SKM-1 treated with dmso at 0.1 percent for 144 hours (cell line): ENCODE measurements around the gene ESRRG.

ENCODE experiments used
- DNase-seq: peaks from one replicate; lab custom pipeline; 2025; ENCODE audit not compliant: unreplicated experiment; lab: John Stamatoyannopoulos, UW

The ESRRG gene

DNA sequence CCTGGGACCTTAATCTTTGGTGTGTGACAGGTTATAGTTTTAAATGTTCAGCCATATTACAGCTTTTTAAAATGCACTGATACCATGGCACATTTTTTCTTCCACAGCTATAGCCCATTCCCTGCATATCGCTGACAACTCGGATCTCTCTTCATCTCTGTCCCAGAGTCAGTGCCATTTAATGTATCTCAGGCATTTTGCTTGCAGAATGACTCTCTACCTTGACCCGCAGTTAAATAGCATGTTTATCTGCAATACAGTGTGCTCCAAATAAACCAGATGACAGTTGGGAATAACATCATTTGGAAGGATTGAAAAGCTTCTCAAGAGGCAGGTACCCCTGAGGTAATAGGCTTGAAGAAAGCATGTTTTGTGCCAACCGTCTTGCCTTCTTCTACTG is 200.2 kb downstream of the ESRRG start:
- DNase-seq: no peak

DNA sequence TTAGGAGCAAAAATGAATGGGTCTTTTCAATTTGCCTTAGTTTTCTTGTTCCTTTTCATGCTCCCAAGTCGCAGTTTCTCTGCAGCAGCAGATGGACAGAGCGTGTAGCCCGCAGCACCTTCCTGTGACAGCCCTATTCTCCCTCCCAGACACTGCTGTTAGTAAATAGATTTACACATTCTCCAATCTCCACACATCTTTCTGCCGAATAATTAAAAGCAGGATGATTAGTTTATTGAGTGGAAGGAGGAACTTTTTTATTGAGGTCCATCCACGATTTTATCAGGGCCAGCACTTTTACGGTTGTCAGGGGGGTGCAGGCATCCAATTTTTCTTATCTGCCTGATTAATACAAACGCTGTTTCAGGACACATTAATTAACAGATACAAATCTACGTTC is 201.8 kb downstream of the ESRRG start:
- DNase-seq: no peak

DNA sequence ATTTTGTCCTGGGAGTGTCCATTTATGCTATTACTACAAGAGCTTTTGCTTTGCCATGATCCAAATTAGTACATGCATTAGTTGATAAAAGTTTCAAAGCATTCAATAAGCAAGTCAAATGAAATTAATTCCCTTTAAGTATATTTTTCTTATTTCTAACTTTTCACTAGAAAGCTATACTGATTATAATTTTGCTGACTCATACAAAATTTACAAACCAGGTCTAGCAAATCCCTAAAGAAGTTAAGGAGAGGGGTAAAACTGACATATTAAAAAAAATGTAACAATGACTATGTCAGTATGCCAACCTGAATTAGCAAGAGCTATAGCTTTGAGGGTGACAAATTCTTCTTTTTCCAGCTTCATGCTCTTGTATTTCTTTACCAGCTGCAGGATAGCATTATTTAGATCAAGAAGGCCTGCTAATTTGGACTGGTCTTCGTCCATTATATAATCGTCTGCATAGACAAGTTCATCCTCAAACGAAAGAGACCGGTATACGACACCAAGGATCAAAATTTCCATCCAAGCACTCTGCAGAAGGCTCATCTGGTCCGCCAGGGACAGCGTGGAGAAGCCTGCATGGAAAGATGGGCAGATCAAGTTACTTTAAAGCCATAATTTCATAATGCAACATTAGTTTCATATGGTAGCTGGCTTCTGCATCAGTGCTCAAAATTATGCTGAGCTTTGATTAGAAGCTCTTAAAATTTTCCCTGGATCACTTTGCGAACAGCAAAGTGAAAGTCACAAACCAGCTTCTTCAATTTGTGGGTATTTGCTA is 204.2 kb downstream of the ESRRG start:
- no peak for DNase-seq

DNA sequence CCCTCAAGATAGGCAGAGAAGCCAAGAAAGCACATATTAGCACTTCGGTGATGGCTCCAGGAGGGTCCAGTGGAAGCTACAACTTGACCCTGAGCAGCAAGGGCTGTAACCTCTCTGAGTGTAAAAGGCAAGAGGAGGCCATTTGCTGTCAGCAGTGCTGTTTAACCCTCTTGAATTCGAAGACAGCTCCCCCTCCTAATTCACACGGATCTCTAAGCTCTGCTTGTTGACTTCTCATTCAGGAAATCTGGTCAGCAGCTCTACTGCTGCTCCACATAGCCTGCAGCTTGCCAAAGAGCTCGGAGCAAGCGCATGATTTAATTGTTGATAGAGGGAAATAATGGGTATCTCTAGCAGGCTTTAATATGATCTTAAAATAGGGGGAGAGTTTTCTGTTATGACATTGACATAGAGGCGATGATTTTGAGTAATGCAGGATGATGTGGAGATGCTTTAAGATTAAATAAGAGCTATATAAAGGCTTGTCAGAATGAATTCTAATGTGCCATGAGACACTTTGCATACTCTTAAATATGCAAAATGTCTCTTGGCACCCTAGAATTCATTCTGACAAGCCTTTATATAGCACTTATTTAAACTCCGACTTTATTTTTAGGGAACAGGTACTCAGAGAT is 220.6 kb downstream of the ESRRG start:
- DNase-seq: no peak

DNA sequence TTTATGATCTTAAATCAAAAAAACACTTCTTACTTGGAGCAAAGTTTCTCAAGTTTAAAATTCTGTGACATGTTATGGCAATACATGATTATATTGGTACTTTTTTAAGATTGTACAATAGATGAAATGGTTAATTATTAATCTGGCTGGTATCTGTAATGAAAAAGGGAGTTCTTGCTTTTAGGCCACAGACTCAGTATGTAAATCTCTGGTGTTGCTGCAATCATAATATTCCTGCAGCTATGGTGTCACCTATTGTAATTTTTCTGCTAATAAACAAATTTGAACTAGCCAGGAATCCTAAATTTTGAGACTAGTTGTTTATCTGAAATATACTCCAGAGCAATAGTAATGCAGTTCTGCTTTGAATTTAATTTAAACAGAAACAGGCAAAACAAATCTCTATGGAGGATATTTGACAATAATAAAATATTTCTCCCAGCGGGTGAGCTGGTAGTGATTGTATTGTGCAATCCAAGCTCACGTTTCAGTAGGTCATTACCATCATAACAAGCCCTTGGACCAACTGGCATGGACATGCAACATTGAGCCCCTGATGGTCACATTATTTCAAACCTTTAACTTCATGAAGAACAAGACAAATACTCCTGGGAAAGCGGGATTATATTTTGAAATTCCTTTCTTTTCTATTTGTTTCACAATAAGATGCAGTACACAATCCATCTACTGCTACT is 222.8 kb downstream of the ESRRG start:
- no peak for DNase-seq

DNA sequence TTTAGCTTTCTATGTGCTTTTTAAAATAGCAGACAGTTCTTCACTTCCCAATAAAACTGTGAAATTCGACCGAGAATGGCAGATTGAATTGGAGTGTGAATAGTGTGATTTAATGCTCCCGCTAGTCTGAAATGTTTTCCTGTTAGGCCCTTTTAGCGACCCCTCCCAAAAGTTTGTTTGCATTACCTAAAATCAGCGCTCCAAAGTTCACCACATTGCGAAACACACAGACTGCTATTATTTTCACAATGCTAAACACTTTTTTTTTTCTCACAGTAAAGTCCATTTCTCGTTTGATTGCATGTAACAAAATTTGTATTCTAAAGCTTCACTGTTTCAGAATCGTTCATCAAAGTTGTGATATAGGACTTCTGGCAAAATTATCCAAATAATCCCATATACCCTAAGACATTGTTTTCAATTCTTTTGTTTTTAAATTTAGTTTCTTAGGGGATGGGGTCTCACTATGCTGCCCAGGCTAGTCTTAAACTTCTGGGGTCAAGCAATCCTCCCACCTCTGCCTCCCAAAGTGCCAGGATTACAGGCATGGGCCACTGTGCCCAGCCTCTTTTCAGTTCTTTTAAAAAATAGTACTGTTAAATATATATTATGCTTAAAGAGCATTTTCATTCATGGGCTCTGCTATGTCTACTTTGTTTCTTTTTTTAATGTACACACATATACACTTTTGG is 223.5 kb downstream of the ESRRG start:
- no peak for DNase-seq

DNA sequence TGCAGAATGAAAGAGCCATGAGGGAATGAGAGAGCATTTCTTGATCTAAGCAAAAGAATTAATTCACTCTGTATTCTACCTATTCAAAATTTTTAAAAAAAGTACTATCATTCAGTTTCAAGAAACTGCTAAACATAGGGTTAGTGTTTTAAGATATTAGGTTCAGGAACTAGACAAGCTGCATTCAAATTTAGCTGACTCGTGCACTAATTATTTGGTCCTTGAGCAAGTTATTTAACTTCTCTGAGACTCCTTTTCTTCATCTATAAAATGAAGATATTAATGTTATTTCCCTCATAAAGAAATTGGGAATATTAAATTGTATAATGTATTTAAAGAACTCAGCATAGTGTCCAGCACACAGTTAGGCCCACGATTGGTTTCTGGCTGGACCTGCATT is 225.0 kb downstream of the ESRRG start:
- no peak for DNase-seq

DNA sequence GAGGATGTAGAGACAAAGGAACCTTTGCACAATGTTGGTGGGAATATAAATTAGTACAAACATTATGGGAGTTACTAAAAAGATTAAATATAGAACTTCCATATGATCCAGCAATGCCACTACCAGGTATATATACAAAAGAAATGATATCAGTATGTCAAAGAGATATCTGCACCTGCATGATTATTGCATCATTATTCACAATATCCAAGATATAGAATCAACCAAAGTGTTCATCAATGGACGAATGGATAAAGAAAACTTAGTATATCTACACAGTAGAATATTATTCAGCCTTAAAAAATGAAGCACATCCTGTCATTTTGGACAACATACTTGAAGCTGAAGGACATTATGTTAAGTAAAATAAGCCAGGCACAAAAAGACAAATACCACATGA is 238.2 kb downstream of the ESRRG start:
- no peak for DNase-seq

DNA sequence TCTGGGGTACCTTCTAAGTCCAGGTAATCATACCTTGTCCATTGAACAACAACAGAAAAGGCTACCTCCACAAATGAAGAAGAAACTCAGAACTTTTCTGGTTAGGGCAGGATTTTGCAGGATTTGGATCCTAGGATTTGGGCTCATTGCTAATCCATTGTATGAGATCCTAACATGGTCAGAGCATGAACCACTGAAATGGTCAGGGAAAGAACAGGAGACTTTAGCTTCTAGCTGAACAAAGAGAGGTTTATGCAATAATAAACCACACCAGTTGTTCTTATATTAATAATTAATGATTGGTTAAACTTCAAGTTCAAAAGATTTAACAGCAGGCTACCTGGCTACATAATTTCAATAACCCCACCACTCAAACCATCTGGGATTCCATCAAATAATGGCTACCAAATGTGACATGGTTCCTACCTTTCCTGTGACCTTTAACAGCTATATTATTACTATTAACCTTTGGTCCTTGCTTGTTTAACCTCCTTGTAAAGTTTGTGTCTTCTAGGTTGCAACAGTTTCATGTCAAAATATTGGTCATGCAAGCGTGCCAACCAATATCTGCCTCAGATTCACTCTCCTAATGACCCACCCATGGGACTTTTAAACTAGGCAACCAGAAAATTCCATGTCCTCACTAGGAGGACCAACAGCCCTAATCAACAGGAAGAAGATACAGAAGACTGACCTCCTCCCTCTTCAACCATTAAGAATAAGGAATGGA is 239.4 kb downstream of the ESRRG start:
- DNase-seq: no peak

DNA sequence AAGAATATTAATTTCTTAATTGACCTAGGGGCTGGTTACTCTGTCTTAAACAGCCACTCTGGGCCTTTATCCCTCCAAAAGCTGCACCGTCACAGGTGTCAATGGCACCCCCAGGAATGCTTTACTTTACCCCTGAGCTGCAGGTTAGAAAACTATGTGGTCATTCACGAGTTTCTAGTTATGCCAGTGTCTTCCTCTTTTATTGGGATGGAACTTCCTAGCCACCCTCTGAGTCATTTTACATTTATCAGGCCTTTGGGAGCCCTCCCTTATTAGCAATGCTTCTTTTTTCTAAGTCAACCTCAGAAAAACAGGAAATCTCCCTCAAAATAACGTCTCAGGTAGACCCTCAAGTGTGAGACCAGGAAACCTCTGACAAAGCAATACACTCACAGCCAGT is 240.6 kb downstream of the ESRRG start:
- no peak for DNase-seq

DNA sequence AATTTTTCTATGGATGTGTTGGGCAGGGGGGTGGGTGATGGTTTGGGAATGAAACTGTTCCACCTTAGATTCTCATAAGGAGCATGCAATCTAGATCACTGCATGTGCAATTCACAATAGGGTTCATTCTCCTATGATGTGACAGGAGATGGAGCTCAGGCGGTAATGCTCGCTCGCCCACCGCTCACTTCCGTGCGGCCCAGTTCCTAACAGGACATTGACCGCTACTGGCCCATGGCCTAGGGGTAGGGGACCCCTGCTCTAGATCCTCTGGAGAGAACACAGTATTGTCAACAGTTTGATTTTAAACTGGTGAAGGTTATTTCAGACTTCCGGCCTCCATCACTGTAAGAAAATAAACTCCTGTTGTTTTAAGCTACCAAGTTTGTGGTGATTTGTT is 245.0 kb downstream of the ESRRG start:
- DNase-seq: no peak

DNA sequence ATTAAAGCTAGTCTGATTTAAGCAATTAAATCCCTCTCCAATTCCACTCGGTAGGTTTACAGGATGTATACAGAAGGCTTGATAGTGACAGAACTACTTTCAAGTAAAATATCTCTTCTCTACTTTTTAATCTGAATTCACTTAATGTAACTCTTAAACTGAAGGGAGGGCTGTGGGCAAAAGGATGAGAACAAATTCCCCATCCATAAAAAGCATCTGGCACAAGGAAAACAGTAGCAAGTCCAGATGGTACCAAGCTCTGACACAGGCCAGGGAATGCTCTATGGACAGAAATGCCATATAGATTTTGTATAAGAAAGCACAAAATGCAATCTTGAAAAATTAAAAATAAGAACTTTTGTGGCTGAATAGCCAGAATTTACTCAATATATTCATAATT is 246.9 kb downstream of the ESRRG start:
- DNase-seq: no peak

DNA sequence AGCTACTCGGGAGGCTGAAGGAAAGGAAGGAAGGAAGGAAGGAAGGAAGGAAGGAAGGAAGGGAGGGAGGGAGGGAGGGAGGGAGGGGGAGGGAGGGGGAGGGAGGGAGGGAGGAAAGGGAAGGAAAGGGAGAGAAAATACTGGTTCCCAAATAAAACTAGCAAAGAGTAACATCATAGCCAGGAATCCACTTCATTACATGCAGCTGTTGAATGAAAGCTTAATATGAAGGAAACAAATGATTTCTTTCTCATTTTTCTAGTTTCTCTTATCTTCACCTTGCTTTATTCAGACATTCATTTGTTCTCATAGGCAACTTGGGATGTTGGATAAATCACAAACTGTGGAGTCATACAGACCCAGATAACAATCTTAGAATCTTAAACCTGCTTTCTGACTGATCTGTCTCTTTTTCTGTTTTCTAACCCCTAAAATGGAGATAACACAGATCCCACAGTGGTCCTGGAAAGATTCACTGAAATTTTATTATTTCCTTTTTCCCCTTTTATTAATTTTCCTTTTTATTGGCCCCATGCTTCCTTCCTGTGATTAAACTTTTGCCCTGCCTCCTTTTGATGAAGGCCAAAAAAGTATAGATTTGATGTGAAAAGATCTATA is 247.5 kb downstream of the ESRRG start:
- no peak for DNase-seq

DNA sequence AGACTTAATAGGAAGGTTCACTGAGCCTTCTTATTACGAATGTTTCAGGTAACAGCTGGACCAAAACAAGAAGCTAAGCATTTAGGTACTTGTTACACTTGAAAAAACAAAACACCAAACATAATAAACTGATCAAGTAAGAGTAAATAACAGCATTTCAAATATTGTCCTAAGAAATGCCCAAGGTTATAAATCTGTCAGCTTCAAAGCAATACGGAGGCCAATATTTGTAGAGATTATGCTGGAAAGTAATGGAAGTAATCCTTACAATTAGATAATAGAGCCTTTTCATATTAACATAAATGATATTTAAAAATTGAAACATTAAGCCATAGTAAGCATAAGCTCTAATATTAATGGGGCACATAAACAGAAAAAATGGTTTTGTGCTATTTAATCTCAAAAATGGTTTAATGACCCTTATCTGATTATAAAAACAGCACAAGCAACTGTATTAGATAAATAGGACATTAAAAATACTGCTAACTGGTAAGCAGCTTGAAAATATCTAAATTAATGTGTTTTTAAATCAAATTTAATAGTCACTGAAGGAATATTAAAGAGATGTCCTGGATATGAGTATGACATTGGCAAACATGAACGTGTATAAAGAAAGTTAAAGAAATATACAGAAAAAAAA is 256.9 kb downstream of the ESRRG start:
- DNase-seq: no peak

DNA sequence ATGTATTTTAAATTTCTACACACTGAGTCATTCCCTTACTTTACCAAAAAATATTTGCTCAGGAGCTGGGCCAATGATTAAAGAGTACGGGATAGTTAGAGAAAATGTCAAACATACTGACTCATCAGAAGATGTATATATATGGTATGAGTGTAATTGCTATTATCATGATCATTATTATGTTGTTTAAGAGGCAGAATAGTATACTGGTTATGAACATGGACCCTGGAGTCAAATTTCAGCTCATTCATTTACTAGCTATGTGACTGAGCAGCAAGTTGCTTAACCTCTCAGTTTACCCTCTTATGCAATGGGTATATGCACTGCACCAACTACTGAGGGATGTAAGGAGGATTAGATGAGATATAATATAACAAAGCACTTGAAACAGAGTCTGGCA is 258.7 kb downstream of the ESRRG start:
- no peak for DNase-seq

DNA sequence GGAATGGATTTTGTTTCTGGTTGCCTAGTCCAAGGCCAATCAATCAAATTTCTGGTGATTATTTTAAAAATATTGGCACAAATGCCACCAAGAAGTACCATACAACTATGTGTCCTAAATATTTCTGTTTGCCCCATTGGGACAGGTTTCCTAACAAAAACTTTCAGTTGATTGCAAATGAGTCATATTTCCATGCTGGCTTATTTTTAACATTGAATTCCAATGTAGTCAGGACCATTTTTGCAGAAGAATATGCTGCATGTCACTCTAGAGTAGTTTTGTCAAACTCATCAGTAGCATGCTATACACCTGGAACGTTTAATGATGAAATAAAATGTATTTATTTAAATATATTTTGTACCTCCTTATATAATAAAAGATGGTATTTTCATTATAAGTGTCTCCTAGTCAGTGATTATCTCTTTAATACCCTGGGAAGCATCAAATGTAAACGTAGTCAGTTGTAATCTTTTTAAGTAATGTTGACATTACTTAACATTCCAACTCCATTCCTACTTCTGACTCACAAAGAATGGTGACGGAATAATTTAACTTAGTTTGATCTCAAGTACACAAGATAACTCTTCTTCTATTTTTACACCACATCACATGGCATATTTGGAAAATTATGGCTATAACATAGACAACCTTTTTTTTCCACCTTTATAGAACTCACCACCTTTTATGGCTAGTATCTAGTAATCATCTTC is 261.0 kb downstream of the ESRRG start:
- DNase-seq: no peak

DNA sequence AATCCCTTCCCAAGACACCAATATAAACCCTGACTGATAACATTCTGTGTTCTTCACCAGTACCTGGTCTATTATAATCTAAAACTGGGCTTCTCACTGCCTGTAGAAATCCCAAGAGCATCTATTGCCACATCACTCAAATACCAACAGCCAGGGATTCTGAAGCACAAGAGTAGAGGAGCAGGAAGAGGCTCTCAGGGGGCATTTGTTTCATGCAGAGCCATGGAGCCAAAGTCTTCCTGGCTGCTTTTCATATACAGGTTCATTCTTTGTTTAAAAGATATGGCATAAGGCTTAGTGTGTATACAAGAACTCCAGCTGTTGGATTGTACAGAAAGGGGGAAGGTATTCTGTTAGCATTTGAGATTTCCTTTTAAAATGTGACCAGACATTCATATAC is 261.8 kb downstream of the ESRRG start:
- DNase-seq: no peak

DNA sequence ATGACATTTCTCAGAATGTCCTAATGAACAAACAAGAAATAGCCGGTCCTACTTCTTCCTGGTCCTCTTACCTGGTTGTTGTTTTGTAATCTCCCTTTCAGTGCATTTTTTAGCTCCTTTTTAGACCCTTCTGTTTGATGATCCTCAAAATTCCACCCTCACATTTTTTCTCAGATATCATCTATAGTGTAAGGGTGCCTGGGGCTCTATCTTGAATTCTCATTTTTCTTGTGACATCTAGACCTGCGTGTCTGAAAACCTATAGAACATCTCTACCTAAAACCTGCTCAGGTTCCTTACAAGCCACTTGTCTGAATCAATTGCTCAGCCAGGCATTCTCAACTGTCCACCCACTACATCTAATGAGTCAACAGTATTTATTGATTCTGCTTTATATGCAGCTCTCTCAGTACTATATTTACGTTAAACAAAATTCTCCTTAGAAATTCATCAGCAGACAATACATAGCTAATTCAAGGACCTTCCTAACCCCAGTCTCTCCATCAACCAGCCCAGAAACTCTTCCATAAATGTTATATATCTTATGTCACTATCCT is 263.5 kb downstream of the ESRRG start:
- DNase-seq: no peak

DNA sequence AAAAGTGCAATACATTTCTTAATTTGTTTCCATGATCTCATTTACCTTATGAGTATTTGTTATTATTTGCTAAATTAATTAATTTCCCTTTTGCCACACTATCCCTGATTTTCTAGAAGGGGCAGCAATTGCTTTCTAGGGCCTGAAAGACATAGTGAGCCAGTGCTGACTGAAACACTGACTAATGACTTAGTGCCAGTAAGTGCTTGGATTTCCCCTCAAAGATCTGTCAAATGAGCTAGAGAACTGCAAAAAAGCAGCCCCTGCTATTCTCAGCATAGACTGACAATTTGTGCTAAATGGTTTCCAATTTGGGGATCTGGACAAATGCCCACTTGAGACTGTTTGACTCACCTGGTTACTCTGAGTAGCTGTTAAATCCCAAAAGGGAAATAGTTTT is 264.4 kb downstream of the ESRRG start:
- no peak for DNase-seq
